ENCODE results near the gene TIMP2.

DNA sequence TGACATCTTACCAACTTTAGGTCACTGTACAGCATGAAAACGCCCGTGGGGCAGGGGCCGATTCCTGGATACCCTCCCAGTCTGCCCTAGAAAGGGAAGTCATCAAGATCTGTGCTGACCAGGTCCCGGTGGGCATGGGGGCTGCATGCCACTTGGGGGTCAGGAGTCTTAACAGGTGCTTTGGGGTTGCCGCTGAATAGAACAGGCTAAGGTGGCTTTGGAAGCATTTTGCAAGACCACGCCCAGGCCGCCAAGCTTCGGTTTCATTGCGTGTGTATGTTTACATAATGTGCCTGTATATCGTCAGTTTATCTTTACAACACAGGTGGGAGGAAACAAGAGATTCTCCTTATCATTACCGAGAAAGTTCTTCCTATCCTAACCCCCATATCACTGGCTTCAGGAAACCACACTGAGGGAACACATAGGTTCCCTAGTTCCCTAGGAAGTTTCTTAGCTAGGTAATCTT lies 71.2 kb downstream of the TIMP2 start:
- no peak for TF ChIP-seq CTCF (IDR thresholded peaks at IDR 0.05)
- TF ChIP-seq POLR2A (IDR thresholded peaks at IDR 0.05) = no peak
- no peak for TF ChIP-seq EP300 (IDR thresholded peaks at IDR 0.05)
